ENCODE data around the gene KSR1. TPM values are rescaled to one million over a fixed set of nuclear protein-coding genes. Genes with fewer than 3 reads are reported as not detected.
A peak's percentile ranks its signal among the peaks of the same experiment; 100 is the strongest.
"Not testable (repeated sequence)": the region's sequence is repeated elsewhere in the genome, so short reads cannot be mapped to it uniquely, and the experiment has no call there.

Gene KSR1
- total RNA-seq, 8 experiments from 2014 or later = 11.2 to 34.1 (median 17.6) TPM

- 83 to 100% (median 95%) methylated on average over 1 to 7 of the region's 9 CpGs; no CpG with 5 or more reads in 3 of the 10 experiments for WGBS, 10 experiments
- H3K4me3 ChIP-seq = no peak overlapping the region
- in situ Hi-C loops (cut with MboI; ENCODE audit: low pct_unique_long_range_greater_than_20kb in 2 of 9, low sequenced_read_pairs in 9 of 9, unreplicated experiment in 9 of 9) = loop anchor here in 2 of 9 experiments (25.0 kb wide), 2 partner anchors 108 to 383 kb away; no protein-coding TSS in a partner anchor
- H3K27ac ChIP-seq = no peak overlapping the region
- ATAC-seq (replicated peaks in 6 of 8) = no peak
- H3K4me1 ChIP-seq (replicated peaks in 1 of 2) = no peaks in the 10 kb centered on the region
Measured at GRCh38 chr17:27620721-27621120, 164.5 kb downstream of the KSR1 start.

- Histone ChIP-seq H3K4me1 (replicated peaks in 1 of 2) (no peaks in the 10 kb centered on the region), H3K4me3 (no peak overlapping the region), H3K27ac (no peak overlapping the region)
- no peak for ATAC-seq (replicated peaks in 6 of 8)
- 17 to 92% (median 63%) methylated on average over 1 to 2 of the region's 4 CpGs; no CpG with 5 or more reads in 2 of the 10 experiments for WGBS, 10 experiments
- in situ Hi-C loops (cut with MboI; ENCODE audit: low pct_unique_long_range_greater_than_20kb in 2 of 9, low sequenced_read_pairs in 9 of 9, unreplicated experiment in 9 of 9) = loop anchor here in 2 of 9 experiments (25.0 kb wide), 2 partner anchors 109 to 384 kb away; no protein-coding TSS in a partner anchor
Measured at GRCh38 chr17:27621536-27621935, 165.3 kb downstream of the KSR1 start.

- ATAC-seq (replicated peaks in 6 of 8) = peak in 3 of 8 experiments; percentile 37 to 66 (median 38)
- Histone ChIP-seq H3K4me3 (no peak overlapping the region), H3K27ac (no peak overlapping the region), H3K4me1 (replicated peaks in 1 of 2) (no peaks in the 10 kb centered on the region)
- in situ Hi-C loops (cut with MboI; ENCODE audit: low pct_unique_long_range_greater_than_20kb in 2 of 9, low sequenced_read_pairs in 9 of 9, unreplicated experiment in 9 of 9) = loop anchor here in 2 of 9 experiments (25.0 kb wide), 2 partner anchors 110 to 385 kb away; no protein-coding TSS in a partner anchor
- 36 to 95% (median 89%) methylated on average over 3 to 6 of the region's 10 CpGs; no CpG with 5 or more reads in 3 of the 10 experiments for WGBS, 10 experiments
Measured at GRCh38 chr17:27621942-27622559, 165.8 kb downstream of the KSR1 start.

DNA sequence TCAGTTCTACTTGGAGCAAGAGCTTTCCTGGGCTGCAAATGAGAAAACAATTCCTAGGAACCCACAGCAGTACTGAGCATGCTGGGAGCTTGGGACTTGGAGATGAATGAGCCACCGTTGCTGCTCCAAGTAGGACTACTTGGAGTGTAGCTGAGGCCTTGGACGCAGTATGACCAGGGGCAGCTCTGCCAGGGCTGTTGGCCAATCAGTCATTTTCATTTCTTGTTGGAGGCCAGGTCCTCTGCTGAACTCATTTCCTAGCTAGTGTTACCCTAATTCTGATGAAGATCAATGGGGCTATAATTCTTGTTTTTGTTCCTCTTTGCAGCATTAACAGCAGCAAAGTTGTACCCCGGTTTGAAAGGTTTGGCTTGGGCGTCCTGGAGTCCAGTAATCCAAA lies 166.7 kb downstream of the KSR1 start:
- Histone ChIP-seq H3K27ac (no peak overlapping the region), H3K4me1 (replicated peaks in 1 of 2) (no peaks in the 10 kb centered on the region), H3K4me3 (no peak overlapping the region)
- ATAC-seq (replicated peaks in 6 of 8) = no peak
- WGBS, 10 experiments = 78 to 100% (median 93%) methylated on average over 2 to 3 of the region's 4 CpGs; no CpG with 5 or more reads in 5 of the 10 experiments
- in situ Hi-C loops (cut with MboI; ENCODE audit: low pct_unique_long_range_greater_than_20kb in 2 of 9, low sequenced_read_pairs in 9 of 9, unreplicated experiment in 9 of 9) = loop anchor here in 2 of 9 experiments (25.0 kb wide), 2 partner anchors 111 to 386 kb away; no protein-coding TSS in a partner anchor

DNA sequence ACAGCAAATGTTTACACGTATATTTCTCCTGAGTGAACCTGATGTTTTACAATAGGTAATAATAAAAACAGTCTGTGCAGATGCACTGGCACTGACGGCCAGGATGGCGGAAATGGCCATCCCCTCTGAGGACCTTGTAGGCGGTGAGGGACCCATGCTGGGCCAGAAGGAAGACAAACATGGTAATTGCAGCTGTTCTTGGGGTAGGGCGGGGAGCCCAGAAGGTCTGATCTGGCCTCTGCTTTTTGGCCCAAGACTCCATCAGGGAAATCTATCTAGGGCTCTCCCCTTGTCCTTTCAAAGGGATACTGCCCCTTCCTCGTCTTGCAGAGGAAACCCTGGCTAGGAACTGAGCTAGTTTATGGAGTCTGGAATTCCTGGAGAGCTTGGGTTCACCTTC lies 167.4 kb downstream of the KSR1 start:
- 80 to 100% (median 97%) methylated on average over 1 to 6 of the region's 6 CpGs; no CpG with 5 or more reads in 4 of the 10 experiments for WGBS, 10 experiments
- in situ Hi-C loops (cut with MboI; ENCODE audit: low pct_unique_long_range_greater_than_20kb in 2 of 9, low sequenced_read_pairs in 9 of 9, unreplicated experiment in 9 of 9) = loop anchor here in 2 of 9 experiments (25.0 kb wide), 2 partner anchors 111 to 386 kb away; no protein-coding TSS in a partner anchor
- H3K27ac ChIP-seq = no peak overlapping the region
- H3K4me1 ChIP-seq (replicated peaks in 1 of 2) = no peaks in the 10 kb centered on the region
- H3K4me3 ChIP-seq = no peak overlapping the region
- no peak for ATAC-seq (replicated peaks in 6 of 8)

- 90 to 100% (median 90%) methylated on average over 1 to 3 of the region's 3 CpGs; no CpG with 5 or more reads in 5 of the 10 experiments for WGBS, 10 experiments
- in situ Hi-C loops (cut with MboI; ENCODE audit: low pct_unique_long_range_greater_than_20kb in 2 of 9, low sequenced_read_pairs in 9 of 9, unreplicated experiment in 9 of 9) = loop anchor here in 2 of 9 experiments (25.0 kb wide), 2 partner anchors 112 to 387 kb away; no protein-coding TSS in a partner anchor
- peak in 2 of 8 experiments; percentile 64 to 75 for ATAC-seq (replicated peaks in 6 of 8)
Measured at GRCh38 chr17:27624539-27624938, 168.3 kb downstream of the KSR1 start.

GRCh38 chr17:27625856-27626255 lies 169.6 kb downstream of the KSR1 start:
- in situ Hi-C loops (cut with MboI; ENCODE audit: low pct_unique_long_range_greater_than_20kb in 2 of 9, low sequenced_read_pairs in 9 of 9, unreplicated experiment in 9 of 9) = loop anchor here in 2 of 9 experiments (25.0 kb wide), 4 partner anchors 89 to 364 kb away; no protein-coding TSS in a partner anchor
- Histone ChIP-seq H3K4me3 (no peak overlapping the region), H3K27ac (no peak overlapping the region), H3K4me1 (replicated peaks in 1 of 2) (no peaks in the 10 kb centered on the region)
- 80 to 100% (median 89%) methylated on average over 1 to 4 of the region's 5 CpGs; no CpG with 5 or more reads in 5 of the 10 experiments for WGBS, 10 experiments
- no peak for ATAC-seq (replicated peaks in 6 of 8)

More at GRCh38 chr17:27624539-27624938, 168.3 kb downstream of the KSR1 start:
- Histone ChIP-seq H3K27ac (no peak overlapping the region), H3K4me1 (replicated peaks in 1 of 2) (no peaks in the 10 kb centered on the region), H3K4me3 (no peak overlapping the region)

DNA sequence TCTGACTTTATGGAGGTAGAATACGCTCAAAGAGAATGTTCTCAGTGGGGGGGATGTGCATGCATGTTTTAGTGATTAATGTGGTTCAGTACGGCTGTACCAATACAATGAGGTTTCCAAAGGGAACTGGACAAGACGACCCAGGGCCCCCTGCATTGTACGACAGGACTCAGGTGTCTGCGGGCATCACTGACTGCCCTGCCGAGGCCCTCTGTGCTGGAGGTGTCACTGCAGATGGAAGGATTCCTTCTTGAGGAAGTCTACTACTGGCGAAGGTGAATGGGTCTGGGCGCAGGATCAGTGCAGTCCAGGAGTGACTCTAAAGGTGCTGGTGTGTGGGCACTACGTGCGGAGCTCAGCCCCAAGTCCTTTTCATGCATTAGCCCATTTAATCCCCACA lies 171.3 kb downstream of the KSR1 start:
- Histone ChIP-seq H3K27ac (no peak overlapping the region), H3K4me3 (no peak overlapping the region), H3K4me1 (replicated peaks in 1 of 2) (no peaks in the 10 kb centered on the region)
- in situ Hi-C loops (cut with MboI; ENCODE audit: low pct_unique_long_range_greater_than_20kb in 2 of 9, low sequenced_read_pairs in 9 of 9, unreplicated experiment in 9 of 9) = loop anchor here in 2 of 9 experiments (25.0 kb wide), 4 partner anchors 90 to 365 kb away; no protein-coding TSS in a partner anchor
- 74 to 100% (median 87%) methylated on average over 1 to 5 of the region's 10 CpGs; no CpG with 5 or more reads in 2 of the 10 experiments for WGBS, 10 experiments
- no peak for ATAC-seq (replicated peaks in 6 of 8)

GRCh38 chr17:27628376-27628775 lies 172.1 kb downstream of the KSR1 start:
- in situ Hi-C loops (cut with MboI; ENCODE audit: low pct_unique_long_range_greater_than_20kb in 2 of 9, low sequenced_read_pairs in 9 of 9, unreplicated experiment in 9 of 9) = loop anchor here in 2 of 9 experiments (25.0 kb wide), 4 partner anchors 91 to 366 kb away; no protein-coding TSS in a partner anchor
- Histone ChIP-seq H3K27ac (no peak overlapping the region), H3K4me3 (no peak overlapping the region), H3K4me1 (replicated peaks in 1 of 2) (no peaks in the 10 kb centered on the region)
- 83 to 100% (median 93%) methylated on average over 1 to 4 of the region's 5 CpGs; no CpG with 5 or more reads in 4 of the 10 experiments for WGBS, 10 experiments
- ATAC-seq (replicated peaks in 6 of 8) = no peak

- H3K4me3 ChIP-seq; H3K27ac ChIP-seq; H3K4me1 ChIP-seq (replicated peaks in 1 of 2): not testable (repeated sequence)
- in situ Hi-C loops (cut with MboI; ENCODE audit: low pct_unique_long_range_greater_than_20kb in 2 of 9, low sequenced_read_pairs in 9 of 9, unreplicated experiment in 9 of 9) = loop anchor here in 2 of 9 experiments (25.0 kb wide), 4 partner anchors 92 to 367 kb away; no protein-coding TSS in a partner anchor
- ATAC-seq (replicated peaks in 6 of 8) = peak in 3 of 8 experiments; percentile 8 to 65 (median 12)
- 43 to 96% (median 73%) methylated on average over 1 to 3 of the region's 3 CpGs; no CpG with 5 or more reads in 3 of the 10 experiments for WGBS, 10 experiments
Measured at GRCh38 chr17:27629260-27629659, 173.0 kb downstream of the KSR1 start.

DNA sequence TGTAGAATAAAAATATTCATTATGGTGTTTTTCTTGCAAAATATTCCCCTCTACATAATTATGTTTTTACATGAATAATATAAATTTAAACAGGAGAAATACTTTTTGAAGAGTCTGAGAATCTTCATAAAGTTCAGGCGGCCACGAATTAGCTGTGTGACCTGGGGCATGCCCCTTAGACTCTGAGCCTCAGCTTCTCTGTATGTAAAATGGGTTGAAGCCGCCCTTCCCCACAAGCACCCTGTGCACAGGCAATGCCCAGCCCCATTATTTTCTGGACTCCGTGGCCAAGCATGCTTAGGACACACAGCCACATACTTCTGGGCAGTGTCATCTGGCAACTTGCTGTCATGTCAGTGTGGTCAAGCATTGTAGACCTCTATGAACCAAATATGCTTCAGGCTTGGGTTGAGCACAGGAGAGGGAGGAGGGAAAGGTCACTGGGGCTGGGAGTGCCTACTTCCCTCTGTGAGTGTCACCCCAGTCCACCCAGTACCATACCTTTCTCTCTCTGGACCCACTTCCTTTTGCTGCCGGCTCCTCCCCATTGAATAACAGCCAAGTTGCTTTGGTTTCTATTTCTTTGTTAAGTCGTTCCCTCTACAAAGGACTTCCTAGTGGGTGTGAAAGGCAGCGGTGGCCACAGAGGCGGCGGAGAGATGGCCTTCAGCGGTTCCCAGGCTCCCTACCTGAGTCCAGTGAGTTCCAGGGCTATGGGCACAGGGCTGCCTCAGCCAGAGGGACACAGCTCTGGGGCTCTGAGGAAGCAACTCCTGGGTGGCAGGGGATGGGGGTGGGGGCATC lies 174.6 kb downstream of the KSR1 start, which contains the start of gene LGALS9:
Gene LGALS9, plus strand, starts transcription at position 582 of the 804 bp plus-strand sequence. Its CDS starts 78 bp downstream, at position 660.
- Histone ChIP-seq H3K4me1 (replicated peaks in 1 of 2) (no peaks in the 10 kb centered on the region), H3K27ac (no peak within 1 kb of the TSS), H3K4me3 (no peak within 1 kb of the TSS)
- in situ Hi-C loops (cut with MboI; ENCODE audit: low pct_unique_long_range_greater_than_20kb in 2 of 9, low sequenced_read_pairs in 9 of 9, unreplicated experiment in 9 of 9) = loop anchor here in 2 of 9 experiments (25.0 kb wide), 4 partner anchors 94 to 369 kb away; no protein-coding TSS in a partner anchor
- WGBS, 10 experiments = 45 to 100% (median 62%) methylated on average over 1 to 10 of the region's 10 CpGs; no CpG with 5 or more reads in 3 of the 10 experiments
- peak in 3 of 8 experiments; percentile 31 to 54 (median 43) for ATAC-seq (replicated peaks in 6 of 8)

DNA sequence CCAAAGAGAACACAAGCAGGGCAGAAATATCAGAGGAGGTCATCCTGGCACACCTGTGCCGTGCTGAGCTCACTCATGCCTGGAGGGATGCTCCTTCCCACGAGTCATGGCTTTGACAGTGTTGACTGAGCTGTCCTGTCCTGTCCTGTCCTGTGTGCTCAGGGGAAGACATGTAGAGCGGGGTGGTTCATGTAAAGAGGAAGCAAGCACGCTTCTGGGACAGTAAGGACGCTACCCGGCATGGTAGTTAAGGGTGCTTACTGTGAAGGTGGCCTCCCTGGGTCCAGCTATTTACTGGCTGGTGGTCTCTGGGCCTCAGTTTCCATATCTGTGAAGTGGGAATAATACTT lies 175.1 kb downstream of the KSR1 start:
- WGBS, 10 experiments = 83 to 100% methylated on average over 1 of the region's 6 CpGs; no CpG with 5 or more reads in 8 of the 10 experiments
- Histone ChIP-seq H3K27ac (no peak overlapping the region), H3K4me1 (replicated peaks in 1 of 2) (no peaks in the 10 kb centered on the region), H3K4me3 (no peak overlapping the region)
- ATAC-seq (replicated peaks in 6 of 8) = peak in 2 of 8 experiments; percentile 2 to 3
- in situ Hi-C loops (cut with MboI; ENCODE audit: low pct_unique_long_range_greater_than_20kb in 2 of 9, low sequenced_read_pairs in 9 of 9, unreplicated experiment in 9 of 9) = loop anchor here in 2 of 9 experiments (25.0 kb wide), 4 partner anchors 94 to 369 kb away; no protein-coding TSS in a partner anchor
